Retinal pigment epithelial cell (primary cell): ENCODE data around the gene USP7.
A peak's percentile ranks its signal among the peaks of the same experiment; 100 is the strongest.

ENCODE experiments used
- DNase-seq: peaks from one replicate; pipeline ENCODE4 v3.0.0-alpha.2; 2010; ENCODE audit warnings: low read depth
- H3K4me3 ChIP-seq: 2 replicates; pipeline ENCODE4 v1.5.1; 2011; ENCODE audit warnings: mild to moderate bottlenecking, low read length, control low read depth, moderate library complexity
- CTCF ChIP-seq: conservative IDR thresholded peaks from 2 replicates; pipeline ENCODE4 v1.5.1; 2011; ENCODE audit warnings: low read depth, low read length, control low read depth, inconsistent platforms

Gene USP7

GRCh38 chr16:8858994-8859912 lies 104.5 kb downstream of the USP7 start:
- DNase-seq = no peak
- H3K4me3 ChIP-seq = no peak overlapping the region
- no peak for TF ChIP-seq CTCF

DNA sequence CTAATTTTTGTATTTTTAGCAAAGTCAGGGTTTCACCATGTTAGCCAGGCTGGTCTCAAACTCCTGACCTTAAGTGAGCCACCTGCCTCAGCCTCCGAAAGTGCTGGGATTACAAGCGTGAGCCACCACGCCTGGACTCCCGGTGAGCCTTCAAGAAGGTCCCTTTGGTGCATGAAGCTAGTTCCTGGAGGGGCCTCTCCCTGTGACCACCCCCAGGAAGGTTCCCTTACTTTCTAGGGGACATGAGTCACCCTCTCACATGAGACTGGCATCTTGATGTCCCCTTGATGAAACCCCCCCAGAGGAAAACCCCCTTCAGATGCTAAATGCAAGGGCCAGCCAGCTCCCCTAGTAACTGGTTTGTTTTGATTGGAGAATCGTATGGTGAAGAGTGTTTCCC lies 107.7 kb downstream of the USP7 start:
- H3K4me3 ChIP-seq = no peak overlapping the region
- DNase-seq = no peak
- no peak for TF ChIP-seq CTCF

DNA sequence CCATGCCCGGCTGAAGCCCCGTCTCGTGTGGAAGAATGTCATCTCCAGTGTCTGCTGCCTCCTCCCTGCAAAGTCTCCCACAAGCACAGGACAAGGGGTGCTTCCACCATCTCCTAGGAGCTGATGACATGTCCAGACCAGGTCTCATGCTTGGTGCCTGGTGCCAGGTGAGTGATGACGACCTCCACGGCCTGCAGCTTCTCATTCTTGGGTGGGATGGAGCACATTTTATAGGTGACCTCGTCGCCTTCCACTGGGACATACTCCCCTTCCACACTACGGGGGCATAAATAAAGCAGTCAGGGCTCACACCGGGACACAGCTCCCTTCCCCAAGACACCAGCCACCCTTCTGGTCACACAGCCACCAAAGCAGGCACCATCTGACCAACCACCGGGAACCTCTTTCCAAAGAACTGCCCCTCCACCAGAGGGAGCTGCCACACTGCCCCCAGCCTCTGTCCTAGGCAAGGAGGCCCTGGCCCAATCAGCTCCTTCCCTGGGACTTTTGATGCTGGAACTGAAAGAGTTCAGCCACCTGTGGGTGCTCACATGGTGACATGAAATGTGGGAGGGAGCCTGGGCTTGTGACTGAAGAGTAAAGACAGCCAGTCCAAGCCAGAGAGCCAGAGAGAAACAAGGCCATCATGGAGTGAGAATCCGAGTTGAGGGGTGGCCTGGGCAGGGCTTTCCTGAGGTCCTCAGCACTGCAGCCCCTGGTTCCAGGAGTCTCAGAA lies 108.5 kb downstream of the USP7 start:
- peak; percentile 28 for TF ChIP-seq CTCF
- H3K4me3 ChIP-seq = no peak overlapping the region
- no peak for DNase-seq

GRCh38 chr16:8854298-8854948 lies 109.3 kb downstream of the USP7 start:
- H3K4me3 ChIP-seq = no peak overlapping the region
- no peak for DNase-seq
- no peak for TF ChIP-seq CTCF

DNA sequence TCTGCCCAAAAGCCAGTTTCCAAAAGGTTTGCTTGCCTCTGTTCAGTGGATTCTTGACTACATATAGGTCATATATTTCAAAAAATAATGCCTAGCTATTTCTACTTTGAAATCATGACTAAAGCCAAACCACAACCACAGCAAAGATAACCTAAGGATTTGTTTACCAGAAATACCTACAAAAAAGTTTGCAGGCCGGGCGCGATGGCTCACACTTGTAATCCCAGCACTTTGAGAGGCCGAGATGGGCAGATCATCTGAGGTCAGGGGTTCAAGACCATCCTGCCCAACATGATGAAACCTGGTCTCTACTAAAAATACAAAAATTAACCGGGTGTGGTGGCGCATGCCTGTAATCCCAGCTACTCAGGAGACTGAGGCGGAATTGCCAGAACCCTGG lies 110.1 kb downstream of the USP7 start:
- no peak overlapping the region for H3K4me3 ChIP-seq
- no peak for DNase-seq
- TF ChIP-seq CTCF = no peak

- TF ChIP-seq CTCF = no peak
- H3K4me3 ChIP-seq = no peak overlapping the region
- no peak for DNase-seq
These were observed 110.6 kb downstream of the USP7 start for GRCh38 chr16:8853150-8853549.
